Right kidney (tissue), 1 donor: ENCODE results near the gene LCMT2.
"Not testable (repeated sequence)": the region's sequence is repeated elsewhere in the genome, so short reads cannot be mapped to it uniquely, and the experiment has no call there.

ENCODE experiments used
- DNase-seq: peaks from one replicate; pipeline ENCODE4 v3.0.0-alpha.2; 2016

Gene LCMT2

GRCh38 chr15:43316016-43316970 lies 14.1 kb downstream of the LCMT2 start:
- DNase-seq = no peak

DNA sequence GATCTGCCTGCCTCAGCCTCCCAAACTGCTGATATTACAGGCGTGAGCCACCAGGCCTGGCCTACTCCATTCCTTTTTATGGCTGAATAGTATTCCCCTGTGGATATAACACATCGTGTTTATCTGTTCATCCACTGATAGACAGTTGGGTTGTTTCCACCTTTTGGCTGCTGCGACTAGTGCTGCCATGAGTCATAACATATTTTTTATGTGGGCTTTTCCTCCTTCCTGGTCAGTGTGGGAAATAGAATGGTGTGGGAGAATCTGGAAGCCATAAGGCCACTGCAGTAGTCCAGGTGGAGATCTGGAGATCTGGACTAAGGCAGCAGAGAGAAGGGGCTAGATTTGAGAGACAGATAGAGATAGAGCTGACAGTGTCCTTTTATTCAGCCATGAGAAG lies 16.2 kb downstream of the LCMT2 start:
- no peak for DNase-seq

DNA sequence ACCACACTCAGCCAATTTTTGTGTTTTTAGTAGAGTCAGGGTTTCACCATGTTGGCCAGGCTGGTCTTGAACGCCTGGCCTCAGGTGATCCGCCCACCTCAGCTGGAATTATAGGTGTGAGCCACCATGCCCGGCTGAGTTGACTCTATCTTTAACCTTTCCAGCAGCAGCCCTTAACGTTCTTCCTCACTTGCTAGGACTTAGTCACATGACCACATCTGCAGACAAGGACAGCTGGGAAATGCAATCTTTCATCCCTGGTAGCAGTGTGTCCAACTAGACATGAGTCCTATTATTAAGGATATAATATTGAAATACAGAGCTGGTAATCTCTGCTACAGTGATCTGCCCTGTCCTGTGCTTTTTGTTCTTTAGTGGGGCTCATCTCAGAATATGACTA lies 18.0 kb downstream of the LCMT2 start:
- no peak for DNase-seq

GRCh38 chr15:43302205-43302817 lies 28.1 kb downstream of the LCMT2 start, which contains the start of gene TGM7:
Gene TGM7, minus strand, starts transcription at chr15:43302255.
- DNase-seq = no peak

- DNase-seq = no peak
These were observed 30.5 kb downstream of the LCMT2 start for GRCh38 chr15:43299884-43300283.

DNA sequence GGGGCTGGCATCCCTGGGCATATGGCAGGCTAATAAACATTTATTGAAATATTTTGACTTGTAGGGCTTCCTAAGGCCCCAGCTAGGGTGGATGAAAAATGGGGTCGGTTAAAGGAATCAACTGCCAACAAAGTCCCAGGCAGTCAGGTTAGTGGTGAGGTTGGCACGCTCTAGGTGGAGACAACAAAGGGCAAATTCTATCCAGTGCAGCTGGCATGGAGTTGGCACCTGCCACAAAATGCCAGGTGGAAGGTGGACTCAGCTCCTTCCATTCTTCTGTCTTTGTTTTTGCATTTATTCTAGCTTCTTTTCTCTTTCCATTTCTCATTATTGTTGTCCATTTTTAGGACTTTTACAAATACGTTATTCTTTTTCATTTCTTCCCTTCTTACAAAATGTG lies 31.0 kb downstream of the LCMT2 start:
- no peak for DNase-seq

DNA sequence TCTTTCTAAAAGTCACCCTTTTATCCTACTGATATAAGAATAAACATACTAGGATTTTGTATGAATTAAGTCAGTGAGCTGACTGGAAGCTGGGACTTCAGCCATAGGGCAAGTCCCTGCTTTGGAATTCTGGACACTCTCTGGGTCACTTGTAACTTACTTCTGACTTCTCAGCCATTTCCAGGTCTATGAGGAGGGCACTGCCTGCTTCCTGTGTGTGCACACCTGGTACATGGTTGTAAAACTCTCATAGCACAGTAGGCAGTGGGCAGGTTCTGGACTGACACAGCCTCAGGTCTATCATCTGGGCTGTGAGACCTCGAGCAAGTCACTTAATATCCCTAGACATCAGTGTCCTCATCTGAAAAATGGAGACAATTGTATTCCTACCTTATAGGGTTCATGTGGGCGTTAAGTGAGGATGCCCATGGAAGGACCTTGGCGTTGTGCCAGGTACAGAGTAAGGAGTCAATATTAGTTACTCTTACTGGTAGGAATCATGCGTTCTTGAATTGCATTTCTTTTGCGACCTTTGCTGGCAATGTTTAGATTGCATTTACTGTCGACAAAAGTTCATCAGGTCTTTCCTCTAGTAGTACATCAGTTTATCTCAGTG lies 36.2 kb downstream of the LCMT2 start:
- DNase-seq = no peak

GRCh38 chr15:43293432-43293831 lies 36.9 kb downstream of the LCMT2 start:
- DNase-seq = no peak

DNA sequence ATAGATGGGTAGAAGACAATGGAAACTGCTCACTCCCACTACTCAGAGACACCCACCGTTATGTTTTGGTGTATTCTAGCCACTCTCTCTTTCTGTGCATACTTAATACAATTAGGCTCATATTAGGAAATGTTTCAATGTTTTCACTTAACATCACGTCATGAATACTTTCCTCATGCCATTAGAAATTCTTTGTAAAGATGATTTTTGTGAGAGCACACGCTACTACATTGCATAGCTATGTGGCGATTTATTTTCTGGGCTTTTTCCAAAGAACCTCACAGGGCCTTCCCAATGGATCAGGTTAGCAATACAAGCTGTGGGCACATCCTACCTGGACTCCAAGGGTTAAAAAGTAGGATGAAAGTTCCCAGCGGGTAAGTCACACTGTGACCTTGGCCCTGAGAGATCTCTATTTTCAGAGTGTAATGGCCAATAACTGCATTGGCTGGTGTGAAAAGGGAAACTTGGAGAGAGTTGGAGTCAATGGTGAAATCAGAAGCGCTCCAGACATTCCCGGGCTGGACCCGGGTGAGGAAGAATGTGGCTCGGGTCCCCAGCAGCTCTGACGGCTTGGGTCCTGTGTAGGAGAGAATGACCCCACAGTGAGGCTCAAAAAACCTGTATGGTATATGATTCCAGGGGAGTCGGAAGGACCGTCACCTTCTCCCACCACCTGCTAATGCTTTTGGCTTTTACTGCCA lies 37.8 kb downstream of the LCMT2 start:
- DNase-seq = no peak

GRCh38 chr15:43289656-43290055 lies 40.7 kb downstream of the LCMT2 start:
- DNase-seq = not testable (repeated sequence)

DNA sequence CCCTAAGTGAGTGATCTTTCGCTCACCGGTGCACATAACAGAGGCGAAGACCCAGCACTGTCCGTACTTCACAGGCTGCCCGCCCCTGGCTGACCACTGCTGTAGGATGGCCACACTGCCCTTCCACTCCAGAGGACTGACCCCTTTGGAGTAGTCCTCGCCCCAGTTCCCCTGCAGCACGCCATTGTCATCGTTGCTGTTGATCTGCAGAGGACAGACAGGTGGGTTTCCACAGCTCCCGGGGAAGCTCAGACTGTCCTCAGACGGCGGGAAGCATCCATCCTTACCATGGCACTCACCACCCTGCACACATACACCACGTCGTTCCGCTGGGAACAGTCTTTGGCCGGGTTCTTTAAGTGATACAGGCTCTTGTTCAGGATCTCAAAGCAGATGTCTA lies 43.1 kb downstream of the LCMT2 start:
- no peak for DNase-seq

DNA sequence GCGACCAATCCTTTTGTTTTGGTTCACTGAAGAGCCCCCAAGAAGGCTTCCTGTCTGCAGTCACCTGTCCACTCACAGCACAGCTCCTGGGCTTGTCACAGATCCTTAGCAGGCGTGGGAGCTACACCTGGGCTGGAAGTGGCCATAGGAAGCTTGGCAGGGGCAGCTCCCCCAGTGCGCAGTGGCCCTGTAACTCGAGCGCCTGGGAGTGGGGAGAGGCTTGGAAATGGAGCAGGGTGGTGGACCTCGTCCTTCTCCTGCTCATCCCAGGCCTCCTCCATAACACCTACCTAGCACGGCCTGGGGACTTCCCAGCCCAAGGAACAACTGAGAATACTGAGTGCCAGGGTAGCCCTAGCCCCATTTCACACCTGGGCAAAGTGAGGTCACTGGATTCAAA lies 44.3 kb downstream of the LCMT2 start:
- DNase-seq = no peak

DNA sequence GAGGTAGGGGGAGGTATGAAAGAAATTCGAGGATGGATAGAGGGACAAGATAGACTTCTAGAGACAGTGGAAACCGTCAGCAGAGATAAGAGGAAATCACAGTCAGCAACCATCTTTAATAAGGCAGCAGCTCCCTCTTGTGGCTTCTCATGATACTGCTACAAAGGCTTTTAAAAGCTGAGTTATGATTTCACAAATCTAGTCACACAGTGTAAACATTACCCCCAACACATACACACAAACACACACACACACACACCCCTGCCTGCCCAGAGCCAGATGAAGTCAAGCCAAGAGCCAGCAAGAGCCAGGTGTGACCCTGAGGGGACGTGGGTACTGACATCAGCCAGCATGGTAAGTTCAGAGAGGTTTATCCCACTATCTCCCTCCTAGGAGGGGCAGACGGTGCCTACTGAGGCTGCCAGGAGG lies 44.8 kb downstream of the LCMT2 start:
- peak; percentile 32 for DNase-seq

DNA sequence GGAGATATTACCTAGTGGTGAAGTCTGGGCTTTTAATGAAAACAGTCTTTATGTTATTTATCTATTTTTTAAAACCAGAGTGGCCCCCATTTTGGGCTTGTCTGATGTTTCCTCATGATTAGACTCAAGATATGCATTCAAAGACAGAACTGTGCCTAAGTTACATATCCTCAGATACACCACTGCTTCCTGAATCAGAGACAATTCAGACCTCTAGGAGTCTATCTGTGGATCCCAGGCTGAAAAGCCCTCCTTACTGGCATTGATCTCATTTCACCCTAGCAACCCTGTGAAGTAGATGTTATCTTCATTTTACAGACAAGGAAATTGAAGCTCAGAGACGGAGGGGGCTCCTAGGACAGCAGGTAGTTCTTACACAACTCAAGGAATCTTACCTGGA lies 46.8 kb downstream of the LCMT2 start:
- DNase-seq = no peak

GRCh38 chr15:43281926-43282602 lies 48.3 kb downstream of the LCMT2 start:
- no peak for DNase-seq

DNA sequence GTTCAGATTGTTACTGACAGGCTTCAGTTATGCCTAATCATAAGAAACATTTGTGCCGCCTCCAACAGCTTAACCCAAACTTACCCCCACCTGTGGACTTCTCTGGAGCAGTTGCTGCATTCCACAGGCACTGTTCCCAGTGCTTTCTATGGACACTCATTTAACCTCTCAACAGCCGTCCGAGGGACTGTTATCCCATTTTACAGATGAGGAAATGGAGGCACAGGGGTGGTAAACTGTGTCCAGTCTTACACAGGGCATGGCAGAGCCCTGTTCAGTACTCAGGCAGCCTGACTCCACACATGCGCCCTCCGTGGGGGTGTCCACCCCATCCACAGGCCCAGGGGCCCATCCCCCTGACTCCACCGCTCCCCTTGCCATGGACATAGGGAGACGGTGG lies 49.4 kb downstream of the LCMT2 start:
- no peak for DNase-seq

DNA sequence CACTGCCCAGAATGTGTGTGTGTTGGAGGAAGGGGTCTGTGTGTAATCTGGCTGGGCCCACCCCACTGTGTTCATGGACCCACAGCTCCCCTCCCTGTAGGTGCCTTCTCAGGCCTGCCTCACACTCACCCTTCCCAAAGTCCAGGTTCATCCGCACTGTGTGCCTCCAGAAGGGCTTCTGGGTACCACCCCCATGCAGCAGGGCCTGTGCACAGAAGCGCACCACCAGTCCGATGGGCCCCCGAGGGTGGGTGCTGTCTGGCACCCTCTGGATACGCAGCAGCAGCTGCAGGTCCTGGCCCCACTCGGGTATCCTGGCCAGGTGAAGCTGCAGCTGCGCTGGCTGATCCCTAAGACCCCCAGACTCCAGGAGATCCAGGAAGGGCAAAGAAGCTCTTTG lies 50.9 kb downstream of the LCMT2 start:
- DNase-seq = no peak

- no peak for DNase-seq
These were observed 51.5 kb downstream of the LCMT2 start for GRCh38 chr15:43278869-43279268.

GRCh38 chr15:43277901-43278300 lies 52.5 kb downstream of the LCMT2 start:
- no peak for DNase-seq

- DNase-seq = no peak
These were observed 53.0 kb downstream of the LCMT2 start for GRCh38 chr15:43277231-43277823.

DNA sequence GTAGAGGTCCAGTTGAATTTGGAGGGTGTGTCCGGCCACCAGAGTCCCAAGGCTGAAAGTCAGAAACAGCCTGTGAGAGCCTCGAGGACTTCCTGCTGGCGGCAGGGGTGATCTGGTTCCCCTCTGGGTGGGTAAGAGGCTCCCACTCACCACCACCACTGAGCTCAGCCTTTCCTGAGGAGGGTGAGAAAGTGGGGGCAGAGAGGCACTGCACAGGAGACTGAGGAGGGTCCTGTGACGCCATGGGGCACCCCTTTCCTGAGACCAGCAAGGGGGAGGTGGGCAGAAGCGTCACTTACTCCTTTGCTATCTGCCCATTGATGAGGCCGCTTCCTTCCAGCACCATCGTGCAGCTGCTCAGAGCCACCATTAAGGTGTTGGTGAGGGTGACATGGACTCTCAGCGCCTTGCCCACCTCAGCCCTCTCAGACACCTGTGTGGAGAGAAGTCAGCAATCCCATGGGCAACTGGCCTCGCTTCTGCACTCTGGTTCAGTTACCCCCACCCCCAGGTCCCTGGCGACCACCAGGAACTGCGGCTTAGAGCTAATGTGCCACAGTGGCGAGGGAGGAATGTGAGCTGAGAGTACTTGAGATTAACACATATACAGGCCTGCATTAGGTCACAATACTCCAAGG lies 53.7 kb downstream of the LCMT2 start:
- DNase-seq = no peak
